ENCODE data around the gene PVALEF.
A peak's percentile ranks its signal among the peaks of the same experiment; 100 is the strongest.

PVALEF gene

DNA sequence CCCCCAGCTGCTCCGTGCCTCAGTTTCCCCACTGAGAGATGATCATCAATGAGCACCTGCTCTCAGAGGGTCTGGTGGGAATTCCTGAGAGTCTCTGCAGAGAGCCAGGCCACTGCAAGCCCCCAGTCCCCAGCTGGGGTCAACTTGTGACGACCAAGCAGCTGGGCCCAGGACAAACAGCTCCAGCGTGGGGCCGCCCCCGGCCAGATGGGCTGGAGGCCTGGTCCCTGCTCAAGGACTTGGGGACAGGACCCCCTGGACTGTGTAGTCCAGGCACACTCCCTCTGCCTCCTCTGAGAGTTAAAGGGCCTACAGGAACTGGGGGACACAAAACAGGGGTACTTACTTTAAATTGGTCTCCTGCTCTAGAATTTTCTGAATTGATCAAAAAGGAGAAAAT, 17.3 kb downstream of the PVALEF start:
- DNase-seq (ENCODE audit: low read depth, low spot score), result no peak

DNA sequence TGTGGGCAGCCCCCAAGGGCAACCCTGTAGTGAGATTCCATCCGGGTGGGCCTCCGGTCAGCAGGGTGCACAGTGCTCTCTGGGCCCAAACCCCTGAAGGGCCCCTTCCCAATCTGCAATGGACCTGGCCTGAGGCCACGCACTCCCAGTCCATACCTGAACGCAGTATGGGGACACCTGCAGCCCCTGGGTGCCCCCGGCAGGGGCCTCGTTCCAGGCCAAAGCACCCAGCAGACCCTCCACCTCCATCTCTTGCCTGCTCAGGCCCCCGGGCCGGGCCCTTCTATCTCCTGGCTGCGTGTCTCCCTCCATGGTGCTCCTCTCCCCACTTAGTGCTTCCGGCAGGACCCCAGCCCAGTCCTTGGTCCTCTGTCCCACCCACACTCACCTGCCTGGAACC, 18.0 kb downstream of the PVALEF start:
- no peak for DNase-seq (ENCODE audit: low read depth, low spot score)

DNA sequence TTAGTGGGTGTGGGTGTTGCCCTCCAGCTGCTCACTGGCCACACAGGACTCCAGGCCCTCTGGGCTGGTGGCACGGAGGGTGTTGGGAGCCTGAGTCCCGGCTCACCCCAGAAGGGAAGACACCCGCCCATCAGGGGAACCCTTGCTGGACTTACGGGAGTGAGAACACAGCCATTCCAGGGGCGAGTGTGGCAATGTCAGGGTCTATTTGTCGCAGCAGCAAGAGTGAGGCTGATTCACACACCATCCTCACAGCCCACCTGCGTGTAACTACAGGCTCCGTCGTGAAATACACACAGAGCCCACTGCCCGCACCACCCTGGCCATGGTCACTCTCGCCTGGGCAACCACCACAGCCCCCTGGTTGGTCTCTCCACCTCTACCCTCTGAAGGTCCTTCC, 18.5 kb downstream of the PVALEF start:
- DNase-seq (ENCODE audit: low read depth, low spot score), result no peak

DNA sequence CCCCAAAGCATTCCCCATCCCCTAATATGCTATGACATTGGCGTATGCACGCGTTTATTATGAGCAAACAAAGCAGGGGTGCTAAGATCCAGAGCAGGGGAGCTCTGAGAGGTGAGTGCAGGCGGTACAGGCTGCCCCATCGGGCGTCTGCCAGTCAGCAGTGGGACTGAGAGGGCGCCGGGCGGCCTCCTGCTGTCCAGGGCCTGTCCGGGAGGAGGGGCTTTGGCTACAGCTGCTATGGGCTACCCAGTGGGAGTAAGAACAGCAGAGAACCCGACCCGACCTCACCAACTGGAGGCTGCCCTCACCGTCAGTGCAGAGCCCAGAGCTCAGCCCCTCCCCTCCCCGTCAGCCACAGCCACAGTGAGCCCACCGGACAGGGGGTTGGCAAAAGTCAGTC, 19.2 kb downstream of the PVALEF start:
- peak; percentile 16 for DNase-seq (ENCODE audit: low read depth, low spot score)

- no peak for DNase-seq (ENCODE audit: low read depth, low spot score)
These were observed 20.9 kb downstream of the PVALEF start for GRCh38 chr17:81186203-81186602.

DNA sequence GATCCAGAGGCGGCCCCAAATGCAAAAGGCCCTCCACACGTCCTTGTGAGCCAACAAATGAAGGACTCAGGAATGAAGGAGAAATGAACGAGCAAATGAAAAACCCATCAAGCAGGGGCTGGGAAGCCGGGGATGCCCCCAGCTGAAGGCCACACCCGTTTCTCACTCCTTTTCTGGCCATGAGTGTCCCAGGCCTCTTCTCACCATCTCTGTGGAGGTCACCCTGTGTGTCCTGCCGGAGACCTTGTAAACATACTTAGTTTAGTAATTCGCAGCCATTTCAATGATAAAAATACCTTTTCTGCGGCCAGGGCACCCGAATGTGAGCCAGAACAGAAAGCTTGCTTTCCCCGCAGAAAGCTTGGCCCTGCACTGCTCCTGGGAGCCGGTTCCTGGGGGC, 21.8 kb downstream of the PVALEF start:
- DNase-seq (ENCODE audit: low read depth, low spot score), result no peak

DNA sequence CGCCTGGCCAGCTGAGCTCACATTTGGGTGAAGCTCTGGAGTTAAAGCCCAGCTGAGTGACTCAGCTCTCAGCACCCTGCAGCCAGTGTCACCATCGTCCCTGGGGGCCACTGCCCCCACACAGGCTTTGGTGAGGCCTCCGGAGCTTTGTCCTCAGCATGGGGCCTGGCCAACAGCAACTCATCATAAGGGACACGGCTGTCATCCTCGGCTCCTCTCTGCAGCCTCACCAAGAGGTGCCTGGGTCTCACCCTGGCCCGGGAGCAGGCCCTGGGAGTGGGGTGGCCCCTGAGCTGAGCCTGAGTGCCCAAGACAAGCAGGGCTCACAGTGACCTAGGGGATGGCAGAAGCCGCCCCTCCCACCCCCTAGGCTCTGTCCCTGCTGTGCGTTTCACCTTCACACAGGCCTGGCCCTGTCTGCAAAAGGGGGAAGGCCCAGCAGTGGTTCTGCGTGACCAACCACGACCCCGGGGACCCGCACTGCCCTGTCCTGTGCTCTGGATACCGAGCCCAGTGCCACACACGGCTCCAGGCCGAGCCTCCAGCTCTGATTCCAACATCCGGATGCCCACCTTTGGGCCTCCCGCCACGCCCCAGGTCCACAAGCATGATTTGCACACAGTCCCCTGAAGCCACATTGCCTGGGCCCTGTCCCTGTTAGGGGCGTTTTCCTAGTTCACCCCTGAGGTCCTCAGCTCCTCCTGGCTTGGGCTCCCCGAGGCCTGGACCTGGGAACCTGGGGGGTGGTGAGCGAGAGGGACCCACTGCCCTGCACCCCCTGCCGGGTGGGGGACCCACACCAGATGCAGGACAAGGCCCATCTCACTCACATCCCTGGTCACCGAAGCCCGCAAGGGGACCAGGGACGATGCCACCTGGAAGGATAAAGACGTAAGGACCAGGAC, 22.5 kb downstream of the PVALEF start:
- DNase-seq (ENCODE audit: low read depth, low spot score), result no peak

DNA sequence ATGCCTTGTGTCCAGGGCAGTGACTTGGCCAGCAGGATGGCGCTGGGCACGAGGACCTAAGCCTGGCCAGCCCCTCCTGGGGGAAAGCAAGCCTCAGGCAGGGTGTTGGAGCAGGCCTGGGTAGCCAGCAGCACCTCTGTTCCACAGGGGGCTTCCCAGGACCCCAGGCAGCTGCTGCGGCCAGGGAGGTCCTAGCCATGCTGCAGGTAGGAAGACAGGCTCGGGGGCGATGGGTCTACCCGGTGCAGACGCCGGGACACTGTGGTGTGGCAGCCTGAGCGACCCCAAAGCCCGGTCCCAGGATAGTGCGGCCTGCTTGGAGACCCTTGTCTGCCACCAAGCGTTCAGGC, 23.2 kb downstream of the PVALEF start:
- DNase-seq (ENCODE audit: low read depth, low spot score), result no peak

DNA sequence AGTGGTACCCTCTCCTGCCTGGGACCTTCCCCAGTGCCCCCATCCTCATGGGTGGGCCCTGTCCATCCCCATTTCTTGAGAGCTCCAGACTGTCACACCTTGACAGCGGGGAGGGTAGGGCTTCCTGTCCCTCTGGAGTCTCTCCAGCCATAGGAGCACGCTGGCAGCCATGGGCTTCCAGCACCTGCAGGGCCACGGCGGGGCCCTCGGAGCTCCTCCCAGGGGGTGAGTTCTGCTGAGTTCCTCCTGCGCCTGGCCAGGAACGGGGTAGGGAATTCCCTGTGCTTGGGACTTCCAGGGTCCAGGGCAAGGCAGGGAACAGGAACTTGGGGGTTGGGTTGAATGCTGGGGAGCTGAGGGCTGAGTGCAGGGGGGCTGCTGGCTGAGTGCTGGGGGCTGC, 23.7 kb downstream of the PVALEF start:
- no peak for DNase-seq (ENCODE audit: low read depth, low spot score)

- DNase-seq (ENCODE audit: low read depth, low spot score), result peak; percentile 33
These were observed 24.6 kb downstream of the PVALEF start for GRCh38 chr17:81189670-81190530.

DNA sequence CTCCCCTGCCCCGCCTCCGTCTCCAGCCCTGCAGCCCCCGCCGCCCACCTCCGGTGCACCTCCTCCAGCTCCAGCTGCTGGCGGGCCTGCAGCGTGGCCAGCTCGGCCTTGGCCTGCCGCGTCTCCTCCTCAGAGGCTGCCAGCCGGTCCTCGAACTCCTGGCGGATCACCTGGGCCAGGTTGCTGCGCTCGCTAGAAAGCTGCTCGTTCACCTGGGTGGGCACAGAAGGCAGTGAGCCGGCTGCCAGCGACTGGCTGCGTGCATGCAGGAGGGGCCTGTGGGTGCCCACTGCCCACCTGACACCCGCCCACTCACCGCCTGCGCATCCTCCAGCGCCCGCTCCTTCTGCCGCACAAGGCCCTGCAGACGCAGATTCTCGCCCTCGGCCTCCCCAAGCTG, 25.3 kb downstream of the PVALEF start:
- no peak for DNase-seq (ENCODE audit: low read depth, low spot score)

DNA sequence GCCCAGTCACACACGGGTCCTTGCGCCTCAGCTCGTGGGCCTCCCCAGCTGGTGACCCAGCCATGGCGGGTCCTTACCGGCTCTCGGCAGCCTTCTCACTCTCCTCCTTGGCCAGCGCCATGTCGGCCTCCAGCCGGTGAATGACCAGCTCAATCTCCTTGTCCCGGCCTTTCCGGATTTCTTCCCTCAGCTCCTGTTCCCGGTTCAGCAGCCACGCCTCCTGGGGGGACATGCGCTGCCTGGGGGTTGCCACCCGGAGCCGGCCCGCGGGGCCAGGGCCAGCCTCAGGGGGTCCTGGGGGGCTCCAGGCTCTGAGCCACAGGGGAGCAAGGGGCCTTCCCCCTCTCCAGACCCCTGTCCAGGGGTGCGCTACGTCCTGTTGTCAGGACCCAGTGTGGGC, 25.8 kb downstream of the PVALEF start:
- no peak for DNase-seq (ENCODE audit: low read depth, low spot score)

DNA sequence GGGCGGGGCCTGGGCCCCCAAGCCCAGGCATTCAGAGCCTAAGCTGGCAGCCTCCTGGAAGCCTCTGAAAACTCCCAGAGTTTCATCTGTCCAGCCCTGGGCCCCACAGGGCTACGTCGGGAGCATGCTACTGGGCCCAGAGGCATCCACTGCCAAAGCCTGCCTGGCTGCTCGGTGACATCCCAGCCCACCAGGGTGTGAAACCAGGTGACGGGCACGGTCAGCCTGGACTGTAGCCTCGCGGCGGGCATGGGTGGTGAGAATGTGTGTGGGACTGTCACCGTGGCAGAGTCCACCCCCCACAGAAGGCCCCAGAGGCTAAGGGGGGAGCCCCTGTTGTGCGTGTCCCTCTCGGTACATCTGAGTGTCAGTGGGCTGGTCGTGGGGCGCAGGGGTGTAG, 26.3 kb downstream of the PVALEF start:
- DNase-seq (ENCODE audit: low read depth, low spot score), result no peak

GRCh38 chr17:81192386-81193050, 27.2 kb downstream of the PVALEF start:
- DNase-seq (ENCODE audit: low read depth, low spot score), result no peak

DNA sequence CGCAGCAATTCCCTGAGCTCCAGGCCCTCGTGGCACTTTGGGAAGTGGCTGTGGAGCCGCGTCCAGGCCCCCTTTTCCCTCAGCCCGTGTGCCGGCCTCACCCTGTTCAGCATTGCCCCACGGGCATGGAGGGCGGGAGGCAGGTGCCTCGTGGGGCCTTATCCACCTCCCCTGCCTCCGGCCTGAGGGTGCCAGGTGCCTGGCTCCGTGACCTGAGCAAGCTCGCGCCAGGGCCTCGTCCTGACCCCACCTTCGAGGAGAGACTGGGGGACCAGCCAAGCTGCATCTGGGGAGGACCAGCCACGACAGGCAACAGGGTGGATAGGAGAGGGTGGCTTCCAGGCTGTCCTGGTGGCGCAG, 27.7 kb downstream of the PVALEF start:
- no peak for DNase-seq (ENCODE audit: low read depth, low spot score)

DNA sequence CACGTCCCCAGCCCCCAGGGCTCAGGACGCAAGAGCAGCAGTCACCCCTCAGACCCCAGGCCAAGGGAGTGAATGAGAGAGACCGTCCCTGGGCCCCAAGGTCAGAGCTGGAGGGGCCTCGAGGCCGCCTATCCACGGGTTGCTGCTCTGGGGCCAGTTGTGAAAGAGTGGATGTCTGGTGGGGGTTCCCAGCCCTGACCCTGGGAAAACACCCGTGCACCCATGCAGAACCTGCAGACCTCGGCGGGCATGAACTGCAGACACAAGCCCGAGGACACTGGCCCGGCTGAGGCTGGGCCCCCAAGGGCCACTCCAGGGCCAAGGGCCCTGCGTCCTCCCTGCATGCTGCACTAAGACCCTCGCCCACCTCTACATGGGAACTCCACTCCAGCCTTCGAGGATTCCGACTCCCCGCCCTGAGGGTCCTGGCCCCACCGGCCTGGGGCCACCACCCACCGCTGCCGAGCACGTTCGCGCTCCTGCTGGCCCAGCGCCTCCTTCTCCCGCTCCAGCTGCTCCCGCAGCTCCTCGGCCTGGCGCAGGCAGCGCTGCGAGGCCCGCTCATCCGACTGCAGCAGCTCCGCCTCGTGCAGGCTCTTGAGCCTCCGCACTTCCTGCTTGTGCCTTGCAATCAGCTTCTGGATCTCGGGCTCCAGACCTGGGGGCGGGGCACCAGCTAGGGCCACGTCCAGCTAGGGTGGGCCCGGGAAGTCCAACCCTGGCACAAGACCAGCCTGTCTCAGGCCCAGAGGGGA, 28.3 kb downstream of the PVALEF start:
- DNase-seq (ENCODE audit: low read depth, low spot score), result no peak

DNA sequence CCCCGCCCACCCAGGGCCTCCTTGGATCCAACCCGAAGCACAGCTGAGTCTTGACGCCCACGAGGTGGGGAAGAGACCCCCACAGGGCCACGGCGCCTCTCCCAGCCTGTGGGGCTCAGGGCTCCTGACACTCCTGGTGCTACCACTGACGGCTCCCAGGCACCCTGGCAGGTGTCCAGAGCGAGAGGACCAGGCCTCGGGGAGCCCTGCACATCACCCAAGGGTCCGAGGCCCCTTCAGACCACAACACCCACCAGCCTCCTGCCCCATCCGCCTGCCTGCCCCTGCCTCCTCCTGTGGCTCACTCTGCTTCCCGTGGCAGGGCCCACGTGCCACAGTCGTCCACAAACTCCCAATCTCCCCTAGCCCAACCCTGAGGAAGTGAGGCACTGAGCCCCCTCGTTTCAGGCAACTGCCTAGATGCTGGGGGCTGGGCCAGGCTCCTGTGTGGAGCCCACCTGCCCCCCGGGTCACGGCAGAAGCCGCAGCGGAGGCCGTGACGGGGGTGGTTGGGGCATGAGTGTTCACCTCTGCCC, 29.0 kb downstream of the PVALEF start:
- DNase-seq (ENCODE audit: low read depth, low spot score), result no peak

GRCh38 chr17:81194941-81195901, 29.9 kb downstream of the PVALEF start:
- DNase-seq (ENCODE audit: low read depth, low spot score), result no peak

DNA sequence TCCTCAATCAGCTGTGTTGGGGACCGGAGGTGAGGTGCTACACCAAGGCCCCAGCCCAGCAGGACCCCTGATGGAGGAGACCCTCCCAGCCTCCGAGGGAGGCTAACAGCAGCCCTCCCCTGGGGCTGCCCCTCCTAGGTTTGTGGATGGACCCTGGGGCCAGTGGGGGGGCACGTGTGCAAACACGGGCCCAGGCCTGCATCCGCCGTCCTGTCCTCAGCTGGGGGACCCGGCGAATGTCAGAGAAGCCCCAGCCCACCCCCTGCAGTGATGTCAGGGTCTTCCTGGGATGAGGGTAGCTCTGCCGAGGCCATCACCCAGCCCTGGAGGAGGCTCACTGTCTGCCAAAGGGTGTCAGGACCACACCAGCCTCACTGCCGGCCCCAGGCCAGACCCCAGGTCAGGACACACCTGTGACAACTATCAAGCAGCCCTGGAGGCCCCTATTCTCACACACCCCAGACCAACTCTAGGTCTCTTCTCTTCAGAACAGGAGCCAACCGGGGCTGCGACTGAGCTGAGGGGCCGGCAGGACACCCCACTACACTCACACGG, 30.7 kb downstream of the PVALEF start:
- no peak for DNase-seq (ENCODE audit: low read depth, low spot score)
